Activated CD4-positive, alpha-beta memory T cell treated with anti-CD3 and anti-CD28 coated beads, Interleukin-2, amount 10 ng/mL, durations not matched to agents 7 days and 5 days (primary cell): Measurements from ENCODE around the gene EID3. TPM values are rescaled to one million over a fixed set of nuclear protein-coding genes. Genes with fewer than 3 reads are reported as not detected.

ENCODE experiments used
- CTCF ChIA-PET: fragments of 350-600 bp; sonication (Branson Sonifier 250); formaldehyde crosslinking; loops from one replicate; lab custom pipeline; 2021; ENCODE audit warnings: antibody characterized with exemption, inconsistent platforms; lab: Charles Lee
- POLR2A ChIA-PET: fragments of 350-600 bp; sonication (Branson Sonifier 250); formaldehyde crosslinking; loops from one replicate; lab custom pipeline; 2021; ENCODE audit warnings: antibody characterized with exemption; lab: Charles Lee
- DNase-seq: peaks from one replicate; pipeline ENCODE4 v3.0.0-alpha.2; 2020
- H3K27ac Mint-ChIP-seq: one replicate; pipeline ENCODE4 v1.8.0; 2021; ENCODE audit warnings: mild to moderate bottlenecking, mixed read lengths
- H3K27me3 Mint-ChIP-seq: one replicate; pipeline ENCODE4 v1.8.0; 2021; ENCODE audit warnings: mixed read lengths
- H3K36me3 Mint-ChIP-seq: one replicate; pipeline ENCODE4 v1.8.0; 2021; ENCODE audit warnings: low read depth, mixed read lengths
- H3K4me1 Mint-ChIP-seq: one replicate; pipeline ENCODE4 v1.8.0; 2021; ENCODE audit warnings: mixed read lengths
- H3K4me3 Mint-ChIP-seq: one replicate; pipeline ENCODE4 v1.8.0; 2021; ENCODE audit warnings: mild to moderate bottlenecking, mixed read lengths
- H3K9me3 Mint-ChIP-seq: one replicate; pipeline ENCODE4 v1.8.0; 2021; ENCODE audit warnings: mixed read lengths
- total RNA-seq, 2 experiments: library from RNA; stranded (reverse); gene quantifications; one replicate each; pipeline ENCODE4 v1.2.3, GENCODE V29; 2021

EID3 gene
- total RNA-seq, 2 experiments from 2014 or later = 3.4 to 4.2 TPM

DNA sequence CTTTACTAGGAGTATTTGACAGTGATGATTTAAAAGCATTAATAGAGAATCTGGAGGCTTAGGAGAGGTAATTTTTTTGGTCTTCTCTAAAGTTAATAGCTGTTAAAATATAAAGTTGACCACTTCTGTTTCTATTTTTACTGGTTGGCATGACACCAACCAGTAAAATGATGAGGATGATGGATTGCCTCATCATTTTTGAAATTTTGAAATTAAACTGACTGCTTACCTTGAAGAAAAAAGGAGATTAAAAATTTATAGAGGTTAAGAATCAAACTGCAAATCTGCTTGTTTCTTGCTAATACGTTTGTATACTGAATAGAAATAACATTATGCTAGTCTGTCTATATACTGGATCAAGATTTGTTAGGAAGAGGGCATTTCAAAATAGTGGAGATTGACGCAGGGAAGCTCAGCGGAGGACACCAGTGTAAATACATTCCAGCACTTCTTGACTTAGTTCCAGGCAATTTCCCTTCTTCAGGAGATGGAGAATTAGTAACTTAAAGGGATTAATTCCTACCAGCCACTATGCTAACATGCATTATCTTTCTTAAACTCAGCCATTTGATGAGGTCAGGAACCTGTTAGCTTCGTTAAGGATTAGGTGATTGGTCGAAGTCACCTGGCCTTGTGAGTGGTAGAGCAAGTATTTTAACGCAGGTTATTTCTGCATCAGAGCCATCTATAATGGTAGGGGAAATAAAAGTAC is 3.6 kb downstream of the EID3 start:
- no peak overlapping the region for H3K27ac Mint-ChIP-seq
- H3K4me3 Mint-ChIP-seq = no peak overlapping the region
- H3K27me3 Mint-ChIP-seq = no peaks in the 10 kb centered on the region
- H3K4me1 Mint-ChIP-seq = peaks cover 58% of the 10 kb centered on the region
- no peak for DNase-seq
- H3K9me3 Mint-ChIP-seq = no peaks in the 10 kb centered on the region
- ChIA-PET CTCF (no interaction called here), POLR2A (interaction anchor here (0.7 kb wide), 1 partner anchor 20 kb away, joined by 3 read pairs; no protein-coding TSS in a partner anchor)
- peaks cover 56% of the 10 kb centered on the region for H3K36me3 Mint-ChIP-seq

DNA sequence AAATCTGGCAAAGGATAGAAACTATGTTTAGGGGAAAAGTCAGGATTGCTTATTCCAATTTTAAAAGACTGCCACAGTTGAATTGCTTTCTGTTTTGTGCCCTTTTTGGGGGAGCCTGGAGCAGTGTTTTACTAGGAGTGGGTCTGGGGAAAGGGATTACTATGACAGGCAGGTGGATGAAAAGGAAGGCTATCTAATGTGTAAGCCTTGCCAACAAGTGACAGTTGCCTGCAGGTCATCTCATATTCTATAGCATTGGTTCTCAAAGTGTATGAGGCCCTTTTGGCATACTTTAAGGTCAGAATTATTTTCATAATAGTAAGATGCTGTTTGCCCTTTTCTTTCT is 4.1 kb downstream of the EID3 start:
- Mint-ChIP-seq H3K27me3 (no peaks in the 10 kb centered on the region), H3K27ac (no peak overlapping the region), H3K4me1 (peaks cover 56% of the 10 kb centered on the region), H3K9me3 (no peaks in the 10 kb centered on the region), H3K4me3 (no peak overlapping the region), H3K36me3 (peaks cover 58% of the 10 kb centered on the region)
- CTCF ChIA-PET = interaction anchor here (1.2 kb wide), 1 partner anchor 92 kb away, joined by 6 read pairs; the partner anchor contains the start of gene TXNRD1
- DNase-seq = no peak
- POLR2A ChIA-PET = no interaction called here

DNA sequence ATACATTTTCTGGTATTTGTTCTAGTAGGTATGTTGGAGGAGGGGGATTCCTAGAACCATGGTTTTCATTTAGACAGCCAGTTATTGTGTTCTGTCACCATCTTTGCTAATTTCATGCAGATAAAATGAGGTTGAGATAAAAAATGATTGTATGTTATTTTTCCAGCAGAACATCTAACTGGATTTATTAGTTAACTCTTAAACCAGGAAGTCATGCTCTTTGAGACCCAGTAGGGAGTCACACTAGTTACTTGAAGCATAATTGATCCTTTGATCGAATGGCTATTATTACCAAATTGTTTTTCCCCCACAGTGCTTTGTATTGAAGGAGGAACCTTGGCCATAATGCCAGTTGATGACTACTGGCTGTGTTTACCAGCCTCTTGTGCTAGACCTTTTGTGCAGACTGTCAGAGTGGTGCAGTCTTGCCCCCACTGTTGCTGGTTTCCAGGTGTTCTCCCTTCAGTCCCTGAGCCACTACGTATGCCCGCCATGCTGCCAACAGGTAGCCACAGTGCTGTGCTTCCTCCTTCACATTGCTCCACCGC is 6.0 kb downstream of the EID3 start:
- Mint-ChIP-seq H3K9me3 (no peaks in the 10 kb centered on the region), H3K4me3 (no peak overlapping the region), H3K4me1 (peaks cover 43% of the 10 kb centered on the region), H3K27ac (peak overlapping the region; percentile 44), H3K36me3 (peaks cover 63% of the 10 kb centered on the region), H3K27me3 (no peaks in the 10 kb centered on the region)
- ChIA-PET CTCF (no interaction called here), POLR2A (no interaction called here)
- DNase-seq = no peak

DNA sequence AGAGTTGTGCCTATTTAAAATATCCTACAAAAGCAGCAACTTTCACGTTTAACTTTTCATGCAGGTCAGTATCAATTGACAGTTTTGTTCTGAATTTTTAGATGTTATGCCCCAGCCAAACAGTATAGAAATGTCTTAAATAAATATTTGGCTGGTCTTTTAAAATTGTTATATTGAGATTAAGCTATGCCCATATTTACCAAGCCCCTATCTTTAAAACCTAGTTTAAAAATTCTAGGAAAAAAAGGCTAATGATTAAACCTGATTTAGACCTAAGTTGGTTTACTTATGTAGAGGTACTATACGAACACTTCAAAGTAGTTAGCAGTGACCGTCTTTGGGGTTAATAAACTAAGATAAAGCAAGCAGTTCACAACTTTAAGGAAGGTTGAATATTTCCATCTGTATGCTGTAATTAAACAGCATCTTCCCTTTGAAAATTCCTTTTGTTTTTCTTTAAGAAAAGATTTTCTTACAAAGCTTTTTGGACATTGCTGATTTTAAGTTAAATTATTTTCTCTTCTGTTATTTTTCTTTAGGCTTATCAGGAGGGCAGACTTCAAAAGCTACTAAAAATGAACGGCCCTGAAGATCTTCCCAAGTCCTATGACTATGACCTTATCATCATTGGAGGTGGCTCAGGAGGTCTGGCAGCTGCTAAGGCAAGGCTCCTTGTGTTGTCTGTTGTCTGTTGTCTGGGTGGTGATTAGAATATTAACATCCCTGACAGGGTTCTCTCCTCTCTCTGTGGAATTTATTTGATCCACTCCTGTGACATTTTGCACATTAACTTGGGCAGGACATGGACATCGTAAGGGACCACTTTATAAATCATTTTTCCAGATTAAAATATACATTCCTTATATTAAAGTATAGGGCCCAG is 7.5 kb downstream of the EID3 start:
- no peak overlapping the region for H3K4me3 Mint-ChIP-seq
- POLR2A ChIA-PET = interaction anchor here (0.6 to 1.0 kb wide), 2 partner anchors 24 to 497 kb away, joined by 3 read pairs; no protein-coding TSS in a partner anchor
- no peak overlapping the region for H3K27ac Mint-ChIP-seq
- CTCF ChIA-PET = interaction anchor here (1.2 kb wide), 1 partner anchor 23 kb away, joined by 3 read pairs; no protein-coding TSS in a partner anchor
- H3K9me3 Mint-ChIP-seq = no peaks in the 10 kb centered on the region
- no peaks in the 10 kb centered on the region for H3K27me3 Mint-ChIP-seq
- peaks cover 34% of the 10 kb centered on the region for H3K4me1 Mint-ChIP-seq
- peaks cover 61% of the 10 kb centered on the region for H3K36me3 Mint-ChIP-seq
- DNase-seq = no peak

DNA sequence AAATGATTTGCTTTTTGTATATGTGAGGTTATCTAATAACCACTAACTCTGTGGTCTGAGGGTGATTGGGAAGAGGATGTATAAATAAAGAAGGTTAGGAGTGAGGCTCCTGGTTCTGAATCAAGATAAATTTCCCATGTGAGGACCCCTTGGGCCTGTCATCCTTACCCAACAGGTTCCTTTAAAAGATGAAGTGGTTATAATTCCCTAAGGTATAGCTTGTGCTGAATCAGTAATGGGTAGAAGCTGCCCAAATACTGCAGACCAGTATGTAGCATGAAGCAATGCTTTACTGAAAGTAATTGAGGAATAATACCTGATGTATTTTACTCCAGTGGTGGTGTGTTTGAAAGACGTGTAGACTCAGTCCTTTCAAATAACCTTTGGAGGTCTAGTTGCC is 8.7 kb downstream of the EID3 start:
- Mint-ChIP-seq H3K4me3 (no peak overlapping the region), H3K27me3 (no peaks in the 10 kb centered on the region), H3K9me3 (no peaks in the 10 kb centered on the region), H3K27ac (no peak overlapping the region), H3K4me1 (peaks cover 23% of the 10 kb centered on the region), H3K36me3 (peaks cover 59% of the 10 kb centered on the region)
- DNase-seq = no peak
- CTCF ChIA-PET = interaction anchor here (1.7 kb wide), 1 partner anchor 23 kb away, joined by 9 read pairs; no protein-coding TSS in a partner anchor
- POLR2A ChIA-PET = interaction anchor here (0.6 to 3.2 kb wide), 5 partner anchors 8 to 30 kb away, joined by 3 to 17 read pairs (median 6); partner anchors contain the start of gene EID3

DNA sequence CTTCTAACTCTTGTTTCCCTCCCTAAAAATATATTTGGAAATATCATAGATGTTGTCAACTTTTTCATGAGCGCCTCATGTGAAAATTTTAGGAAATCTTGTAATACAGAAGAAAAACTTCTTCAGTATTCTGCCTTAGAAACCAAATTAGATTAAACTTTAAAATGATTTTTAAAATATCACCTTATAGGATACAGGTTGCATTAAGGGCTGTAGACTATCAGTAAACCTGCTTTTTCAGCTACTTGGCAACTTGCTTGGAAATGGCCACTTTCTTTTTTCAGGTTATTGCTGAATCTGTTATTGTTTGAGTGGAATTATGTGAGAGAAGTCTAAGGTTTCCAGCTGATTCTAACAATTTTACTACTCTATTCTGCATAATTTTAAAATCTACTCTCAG is 9.1 kb downstream of the EID3 start:
- no peaks in the 10 kb centered on the region for H3K27me3 Mint-ChIP-seq
- H3K4me3 Mint-ChIP-seq = no peak overlapping the region
- DNase-seq = no peak
- peaks cover 18% of the 10 kb centered on the region for H3K4me1 Mint-ChIP-seq
- no peak overlapping the region for H3K27ac Mint-ChIP-seq
- ChIA-PET CTCF (interaction anchor here (0.6 to 2.0 kb wide), 3 partner anchors 24 to 789 kb away, joined by 4 to 9 read pairs (median 7); no protein-coding TSS in a partner anchor), POLR2A (interaction anchor here (0.6 to 3.2 kb wide), 5 partner anchors 9 to 29 kb away, joined by 3 to 17 read pairs (median 6); partner anchors contain the start of gene EID3)
- H3K9me3 Mint-ChIP-seq = no peaks in the 10 kb centered on the region
- H3K36me3 Mint-ChIP-seq = peaks cover 55% of the 10 kb centered on the region

DNA sequence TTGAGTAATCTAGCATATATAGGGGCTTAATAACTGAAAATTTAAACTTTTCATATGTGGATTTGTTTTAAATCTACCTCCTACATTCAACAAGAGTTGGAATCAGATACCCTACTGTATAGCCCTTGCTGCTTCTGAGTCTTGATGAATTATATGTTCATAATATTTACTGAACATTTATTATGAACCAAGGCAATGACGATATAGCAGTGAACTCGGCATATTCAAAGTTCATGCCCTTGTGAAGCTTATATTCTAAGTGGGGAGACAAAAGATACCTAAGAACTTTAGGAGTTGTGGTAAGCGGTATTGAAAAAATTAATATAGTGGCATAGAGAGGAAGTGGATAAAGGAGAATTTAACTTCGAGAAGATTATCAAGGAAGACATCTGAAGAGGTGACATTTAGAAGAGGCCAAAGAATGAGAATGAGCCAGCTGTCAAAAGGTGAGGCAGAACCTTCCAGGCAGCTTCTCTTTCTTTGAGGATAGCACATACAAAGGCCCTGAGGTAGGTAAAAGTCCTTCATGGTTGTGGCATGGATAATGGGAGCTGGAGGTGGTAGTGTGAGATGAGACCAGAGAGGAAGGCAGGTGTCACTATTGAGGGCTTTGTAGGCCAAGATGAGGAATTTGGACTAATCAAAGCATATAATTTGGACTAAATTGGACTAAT is 10.2 kb downstream of the EID3 start:
- H3K9me3 Mint-ChIP-seq = no peaks in the 10 kb centered on the region
- H3K4me1 Mint-ChIP-seq = peaks cover 16% of the 10 kb centered on the region
- ChIA-PET POLR2A (interaction anchor here (1.6 to 3.2 kb wide), 4 partner anchors 10 to 28 kb away, joined by 5 to 17 read pairs (median 6); partner anchors contain the start of gene EID3), CTCF (interaction anchor here (1.7 to 2.0 kb wide), 2 partner anchors 25 to 27 kb away, joined by 7 to 9 read pairs; no protein-coding TSS in a partner anchor)
- peak overlapping the region; percentile 62 for H3K27ac Mint-ChIP-seq
- no peak overlapping the region for H3K4me3 Mint-ChIP-seq
- H3K27me3 Mint-ChIP-seq = no peaks in the 10 kb centered on the region
- no peak for DNase-seq
- peaks cover 58% of the 10 kb centered on the region for H3K36me3 Mint-ChIP-seq

DNA sequence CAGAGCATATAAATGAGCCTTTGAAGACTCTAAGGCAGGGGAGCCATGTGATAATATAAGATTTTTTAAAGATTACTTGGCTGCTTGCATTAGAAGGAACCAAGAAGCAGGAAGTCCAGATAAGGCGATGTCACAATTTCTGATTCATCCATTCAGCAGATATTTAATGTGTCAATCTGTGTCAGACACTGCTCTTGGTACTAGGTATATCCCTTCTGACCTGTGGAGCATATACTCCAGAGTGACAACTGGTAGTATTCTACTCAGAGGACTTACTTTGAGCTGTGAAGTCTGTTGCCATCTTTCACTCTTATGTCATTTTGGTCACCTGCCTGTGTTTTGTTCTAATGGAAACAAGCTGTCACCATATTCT is 10.7 kb downstream of the EID3 start:
- Mint-ChIP-seq H3K4me3 (no peak overlapping the region), H3K36me3 (peaks cover 60% of the 10 kb centered on the region), H3K4me1 (peaks cover 14% of the 10 kb centered on the region), H3K27me3 (no peaks in the 10 kb centered on the region), H3K27ac (peak overlapping the region; percentile 62), H3K9me3 (no peaks in the 10 kb centered on the region)
- ChIA-PET CTCF (interaction anchor here (1.0 to 2.0 kb wide), 3 partner anchors 25 to 28 kb away, joined by 3 to 9 read pairs (median 7); no protein-coding TSS in a partner anchor), POLR2A (interaction anchor here (1.8 to 3.2 kb wide), 3 partner anchors 11 to 27 kb away, joined by 6 to 17 read pairs (median 7); partner anchors contain the start of gene EID3)
- DNase-seq = no peak

DNA sequence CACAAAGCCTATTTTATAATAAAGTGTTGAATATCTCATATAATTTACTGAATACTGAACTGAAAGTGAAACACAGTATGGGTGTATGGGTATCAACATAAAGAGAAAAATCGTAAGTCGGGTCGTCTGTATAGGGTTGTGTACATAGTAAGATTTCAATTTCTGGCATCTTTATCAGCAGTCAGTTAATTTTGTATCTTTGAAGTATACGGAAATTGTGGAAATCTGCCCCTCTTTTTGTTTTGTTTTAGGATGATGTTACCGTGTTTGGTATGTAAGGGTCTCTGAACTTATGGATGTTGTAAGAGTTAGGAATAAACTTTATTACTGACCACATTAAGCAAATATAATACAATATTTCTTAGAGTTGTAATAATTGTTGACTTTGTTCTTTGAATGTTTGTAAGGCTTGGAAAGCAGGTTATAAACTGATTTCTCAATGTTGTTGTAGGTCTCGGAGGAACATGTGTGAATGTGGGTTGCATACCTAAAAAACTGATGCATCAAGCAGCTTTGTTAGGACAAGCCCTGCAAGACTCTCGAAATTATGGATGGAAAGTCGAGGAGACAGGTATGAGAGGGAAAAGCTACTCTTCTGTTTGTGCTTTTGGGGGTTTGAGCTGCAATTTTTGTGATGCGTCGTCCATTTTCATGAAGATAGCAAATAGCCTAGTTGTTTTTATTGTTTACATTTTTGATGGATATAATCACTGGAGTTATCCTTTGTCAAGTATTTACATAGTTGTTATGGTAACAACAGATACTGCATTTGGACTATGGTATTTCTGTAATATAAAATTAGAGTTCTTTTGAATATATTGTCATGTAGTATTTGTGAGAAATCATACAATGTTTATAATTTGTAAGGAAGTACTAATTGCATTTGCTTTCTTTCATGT is 12.0 kb downstream of the EID3 start:
- H3K9me3 Mint-ChIP-seq = no peaks in the 10 kb centered on the region
- DNase-seq = no peak
- peaks cover 11% of the 10 kb centered on the region for H3K4me1 Mint-ChIP-seq
- ChIA-PET CTCF (interaction anchor here (1.0 kb wide), 1 partner anchor 26 kb away, joined by 3 read pairs; no protein-coding TSS in a partner anchor), POLR2A (interaction anchor here (1.0 to 1.2 kb wide), 2 partner anchors 11 to 24 kb away, joined by 3 to 4 read pairs; partner anchors contain the start of gene EID3)
- H3K4me3 Mint-ChIP-seq = no peak overlapping the region
- H3K36me3 Mint-ChIP-seq = peaks cover 65% of the 10 kb centered on the region
- H3K27ac Mint-ChIP-seq = no peak overlapping the region
- H3K27me3 Mint-ChIP-seq = no peaks in the 10 kb centered on the region

DNA sequence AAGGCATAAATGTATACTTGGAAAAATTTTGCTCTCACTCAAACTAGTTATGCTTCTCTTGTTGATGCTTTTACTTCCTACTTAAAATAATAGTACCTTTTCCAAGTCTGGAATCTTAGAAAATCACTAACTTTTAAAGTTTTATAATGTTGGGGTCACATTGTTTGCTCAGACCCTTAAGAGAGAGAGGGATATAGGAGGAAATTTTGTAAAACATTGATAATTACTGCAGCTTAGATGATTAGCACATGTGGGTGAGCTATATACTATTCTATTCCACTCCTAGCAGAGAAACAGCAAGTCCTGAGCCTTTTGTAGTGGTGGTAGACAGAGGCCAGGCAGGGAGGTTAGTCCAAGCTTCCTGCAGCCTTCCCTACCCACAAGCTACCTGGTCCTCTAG is 13.4 kb downstream of the EID3 start:
- peaks cover 12% of the 10 kb centered on the region for H3K4me1 Mint-ChIP-seq
- POLR2A ChIA-PET = interaction anchor here (1.3 kb wide), 1 partner anchor 13 kb away, joined by 3 read pairs; no protein-coding TSS in a partner anchor

More for the DNA sequence above, 13.4 kb downstream of the EID3 start:
- H3K27ac Mint-ChIP-seq = no peak overlapping the region
- H3K27me3 Mint-ChIP-seq = no peaks in the 10 kb centered on the region
- H3K36me3 Mint-ChIP-seq = peaks cover 66% of the 10 kb centered on the region
- DNase-seq = no peak
- CTCF ChIA-PET = interaction anchor here (0.7 to 1.0 kb wide), 2 partner anchors 9 to 33 kb away, joined by 3 to 5 read pairs; no protein-coding TSS in a partner anchor
- H3K4me3 Mint-ChIP-seq = no peak overlapping the region
- no peaks in the 10 kb centered on the region for H3K9me3 Mint-ChIP-seq
